ENCODE results near the gene NUP214. TPM values are rescaled to one million over a fixed set of nuclear protein-coding genes. Genes with fewer than 3 reads are reported as not detected.

NUP214 gene
- total RNA-seq, 1 experiment from 2014 or later: 35.5 TPM

DNA sequence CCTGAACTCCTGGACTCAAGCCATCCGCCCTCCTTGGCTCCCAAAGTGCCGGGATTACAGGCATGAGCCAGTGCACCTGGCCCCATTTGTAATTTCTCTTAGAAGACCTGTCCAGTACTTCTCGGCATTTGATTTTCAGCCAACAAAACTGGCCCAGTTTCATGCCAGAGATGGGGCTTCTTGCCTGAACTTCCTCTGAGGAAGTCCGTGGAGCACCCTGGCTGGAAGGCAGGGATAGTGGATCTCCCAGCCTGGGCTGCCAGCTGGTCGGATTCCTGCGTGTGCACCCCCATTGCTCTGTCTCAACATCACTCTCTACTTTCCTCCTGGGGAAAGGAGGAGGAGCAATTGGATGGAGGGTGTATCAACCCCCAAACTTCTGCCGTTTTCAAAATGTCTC lies 111.9 kb downstream of the NUP214 start:
- no peaks in the 10 kb centered on the region for H4K20me1 ChIP-seq (ENCODE audit: insufficient read depth)
- no peaks in the 10 kb centered on the region for H3K9me2 ChIP-seq (ENCODE audit: insufficient read depth)
- DNase-seq (ENCODE audit: low read depth, low spot score) (no peak), ATAC-seq (no peak)
- TF ChIP-seq CBX3 (IDR thresholded peaks at IDR 0.05; ENCODE audit: low read depth): no peak
- no peak for TF ChIP-seq YY1 (IDR thresholded peaks at IDR 0.05; ENCODE audit: extremely low read depth, insufficient replicate concordance, low read depth, low read length)
- no peak for TF ChIP-seq POLR2A (IDR thresholded peaks at IDR 0.05; ENCODE audit: borderline replicate concordance, extremely low read depth, insufficient read depth, insufficient read length)
- no peak for TF ChIP-seq POLR2AphosphoS5 (IDR thresholded peaks at IDR 0.05; ENCODE audit: low read depth, low read length)
- TF ChIP-seq, protein P1, sequence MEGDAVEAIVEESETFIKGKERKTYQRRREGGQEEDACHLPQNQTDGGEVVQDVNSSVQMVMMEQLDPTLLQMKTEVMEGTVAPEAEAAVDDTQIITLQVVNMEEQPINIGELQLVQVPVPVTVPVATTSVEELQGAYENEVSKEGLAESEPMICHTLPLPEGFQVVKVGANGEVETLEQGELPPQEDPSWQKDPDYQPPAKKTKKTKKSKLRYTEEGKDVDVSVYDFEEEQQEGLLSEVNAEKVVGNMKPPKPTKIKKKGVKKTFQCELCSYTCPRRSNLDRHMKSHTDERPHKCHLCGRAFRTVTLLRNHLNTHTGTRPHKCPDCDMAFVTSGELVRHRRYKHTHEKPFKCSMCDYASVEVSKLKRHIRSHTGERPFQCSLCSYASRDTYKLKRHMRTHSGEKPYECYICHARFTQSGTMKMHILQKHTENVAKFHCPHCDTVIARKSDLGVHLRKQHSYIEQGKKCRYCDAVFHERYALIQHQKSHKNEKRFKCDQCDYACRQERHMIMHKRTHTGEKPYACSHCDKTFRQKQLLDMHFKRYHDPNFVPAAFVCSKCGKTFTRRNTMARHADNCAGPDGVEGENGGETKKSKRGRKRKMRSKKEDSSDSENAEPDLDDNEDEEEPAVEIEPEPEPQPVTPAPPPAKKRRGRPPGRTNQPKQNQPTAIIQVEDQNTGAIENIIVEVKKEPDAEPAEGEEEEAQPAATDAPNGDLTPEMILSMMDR (IDR thresholded peaks at IDR 0.05 in 2 of 3, conservative IDR thresholded peaks at IDR 0.05 in 1 of 3; ENCODE audit: borderline replicate concordance in 1 of 3, insufficient read depth in 1 of 3, low read depth in 2 of 3, low read length in 2 of 3): no peak
- no peak for TF ChIP-seq RAD21 (IDR thresholded peaks at IDR 0.05; ENCODE audit: low read depth)
- TF ChIP-seq EZH2phosphoT487 (IDR thresholded peaks at IDR 0.05; ENCODE audit: borderline replicate concordance): no peak
- TF ChIP-seq EZH2 (IDR thresholded peaks at IDR 0.05): no peak
- no peak for TF ChIP-seq CEBPB (IDR thresholded peaks at IDR 0.05; ENCODE audit: low read depth)
- no peaks in the 10 kb centered on the region for H3K79me2 ChIP-seq (ENCODE audit: insufficient read depth, low read length)
- H3K4me1 ChIP-seq (ENCODE audit: control insufficient read depth in 1 of 2, insufficient read depth in 2 of 2, low read length in 2 of 2): 0 out of 4 replicates have a peak, but pooled peaks cover 0 to 3% of the 10 kb centered on the region in 2 experiments
- no peaks in the 10 kb centered on the region for H3K9me3 ChIP-seq (ENCODE audit: control insufficient read depth in 1 of 2, insufficient read depth in 1 of 2, low read depth in 1 of 2, low read length in 2 of 2)
- no peak overlapping the region for H2AFZ ChIP-seq (ENCODE audit: low read depth, low read length, poor library complexity, severe bottlenecking)
- no peak overlapping the region for H3K9ac ChIP-seq (ENCODE audit: low read length)
- ChIA-PET RAD21 (ENCODE audit: low non-redundant PET in 1 of 2, low total read pairs in 2 of 2, uncharacterized antibody in 2 of 2, unreplicated experiment in 2 of 2) (no interaction called here), POLR2A (interaction anchor here (0.6 kb wide), 1 partner anchor 184 kb away, joined by 3 read pairs; no protein-coding TSS in a partner anchor), CTCF (no interaction called here)
- H3K27me3 ChIP-seq (ENCODE audit: insufficient read depth, low read length): no peaks in the 10 kb centered on the region
- H3K27ac ChIP-seq (ENCODE audit: low read depth, low read length): no peak overlapping the region
- H3K4me2 ChIP-seq (ENCODE audit: low read length): no peak overlapping the region
- peaks cover 9% of the 10 kb centered on the region in 2 experiments; a peak in 3 of 4 replicates for H3K36me3 ChIP-seq (ENCODE audit: control insufficient read depth in 1 of 2, insufficient read depth in 2 of 2, low read length in 2 of 2)
- intact Hi-C loops (cut with micrococcal nuclease): no loop called here
- BruUV-seq (replicated peaks): no TSS peak
- no peak overlapping the region for H3K4me3 ChIP-seq (replicated peaks in 1 of 2; ENCODE audit: low read depth in 1 of 2, low read length in 2 of 2)
